ENCODE data around the gene PPOX. TPM values are rescaled to one million over a fixed set of nuclear protein-coding genes. Genes with fewer than 3 reads are reported as not detected.

PPOX gene
- total and polyA plus RNA-seq, 2 experiments from 2014 or later = 26.5 to 39.6 TPM

DNA sequence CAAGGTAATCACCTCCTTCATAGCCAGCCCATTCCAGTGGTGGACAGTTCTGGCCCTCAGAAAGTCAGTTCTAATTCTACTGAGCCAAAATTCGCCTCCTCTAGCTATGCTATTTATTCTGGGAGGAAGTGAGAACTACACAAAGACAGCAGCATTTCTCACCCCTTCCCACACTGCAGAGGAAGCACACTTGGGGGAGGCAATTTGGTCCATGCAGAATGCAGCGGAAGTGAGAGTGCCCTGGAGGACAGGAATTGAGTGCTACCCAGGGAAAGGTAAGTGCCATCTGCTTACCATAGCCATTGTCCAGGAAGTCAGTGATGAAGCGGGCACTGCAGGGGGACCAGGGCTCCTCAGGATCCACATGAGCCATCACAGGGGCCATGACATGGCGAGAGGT lies 28.9 kb downstream of the PPOX start:
- peaks cover 47% of the 10 kb centered on the region for H3K4me1 Mint-ChIP-seq
- Histone ChIP-seq H3K9me2 (ENCODE audit: insufficient read depth) (no peaks in the 10 kb centered on the region), H3K4me3 (no peak overlapping the region), H3K4me2 (no peak overlapping the region), H3K27me3 (ENCODE audit: insufficient read depth) (no peaks in the 10 kb centered on the region), H3K27ac (ENCODE audit: low read depth) (no peak overlapping the region), H4K20me1 (replicated peaks; ENCODE audit: insufficient read depth) (no peaks in the 10 kb centered on the region), H2AFZ (no peak overlapping the region), H3K79me2 (replicated peaks; ENCODE audit: insufficient read depth) (no peaks in the 10 kb centered on the region), H3K4me1 (ENCODE audit: insufficient read depth) (peaks cover 41% of the 10 kb centered on the region), H3K36me3 (ENCODE audit: insufficient read depth) (no peaks in the 10 kb centered on the region), H3F3A (replicated peaks; ENCODE audit: low read depth) (peaks cover 12% of the 10 kb centered on the region; the same call in 1 of the 2 replicates)
- DNase-seq (ENCODE audit: low spot score) = no peak
- H3K9me3 Mint-ChIP-seq = no peaks in the 10 kb centered on the region; the same call in 2 of the 3 replicates
- H3K27ac Mint-ChIP-seq = no peak overlapping the region
- ATAC-seq = no peak
- H3K27me3 Mint-ChIP-seq (ENCODE audit: insufficient read depth, low read depth, poor library complexity) = peaks cover 13% of the 10 kb centered on the region
- H3K36me3 Mint-ChIP-seq (ENCODE audit: low read depth) = peaks cover 11% of the 10 kb centered on the region; the same call in 2 of the 3 replicates
- H3K4me3 Mint-ChIP-seq = no peak overlapping the region
- TF ChIP-seq EZH2 (IDR thresholded peaks at IDR 0.05; ENCODE audit: low read depth, unreplicated experiment) (no peak), NANOG (IDR thresholded peaks at IDR 0.05; ENCODE audit: borderline replicate concordance) (no peak), ZNF331 (CRISPR knock-in tag; IDR thresholded peaks at IDR 0.05; ENCODE audit: low read depth) (no peak), CREB1 (CRISPR knock-in tag; IDR thresholded peaks at IDR 0.05; ENCODE audit: low read depth) (no peak), EZH2phosphoT487 (IDR thresholded peaks at IDR 0.05; ENCODE audit: unreplicated experiment) (no peak), JUNB (IDR thresholded peaks at IDR 0.05; ENCODE audit: unreplicated experiment) (no peak), POLR2AphosphoS5 (IDR thresholded peaks at IDR 0.05; ENCODE audit: low read depth) (no peak), STAT1 (IDR thresholded peaks at IDR 0.05; ENCODE audit: unreplicated experiment) (no peak), ZNF114 (CRISPR knock-in tag; IDR thresholded peaks at IDR 0.05) (no peak)
- TF ChIP-seq, protein P1, sequence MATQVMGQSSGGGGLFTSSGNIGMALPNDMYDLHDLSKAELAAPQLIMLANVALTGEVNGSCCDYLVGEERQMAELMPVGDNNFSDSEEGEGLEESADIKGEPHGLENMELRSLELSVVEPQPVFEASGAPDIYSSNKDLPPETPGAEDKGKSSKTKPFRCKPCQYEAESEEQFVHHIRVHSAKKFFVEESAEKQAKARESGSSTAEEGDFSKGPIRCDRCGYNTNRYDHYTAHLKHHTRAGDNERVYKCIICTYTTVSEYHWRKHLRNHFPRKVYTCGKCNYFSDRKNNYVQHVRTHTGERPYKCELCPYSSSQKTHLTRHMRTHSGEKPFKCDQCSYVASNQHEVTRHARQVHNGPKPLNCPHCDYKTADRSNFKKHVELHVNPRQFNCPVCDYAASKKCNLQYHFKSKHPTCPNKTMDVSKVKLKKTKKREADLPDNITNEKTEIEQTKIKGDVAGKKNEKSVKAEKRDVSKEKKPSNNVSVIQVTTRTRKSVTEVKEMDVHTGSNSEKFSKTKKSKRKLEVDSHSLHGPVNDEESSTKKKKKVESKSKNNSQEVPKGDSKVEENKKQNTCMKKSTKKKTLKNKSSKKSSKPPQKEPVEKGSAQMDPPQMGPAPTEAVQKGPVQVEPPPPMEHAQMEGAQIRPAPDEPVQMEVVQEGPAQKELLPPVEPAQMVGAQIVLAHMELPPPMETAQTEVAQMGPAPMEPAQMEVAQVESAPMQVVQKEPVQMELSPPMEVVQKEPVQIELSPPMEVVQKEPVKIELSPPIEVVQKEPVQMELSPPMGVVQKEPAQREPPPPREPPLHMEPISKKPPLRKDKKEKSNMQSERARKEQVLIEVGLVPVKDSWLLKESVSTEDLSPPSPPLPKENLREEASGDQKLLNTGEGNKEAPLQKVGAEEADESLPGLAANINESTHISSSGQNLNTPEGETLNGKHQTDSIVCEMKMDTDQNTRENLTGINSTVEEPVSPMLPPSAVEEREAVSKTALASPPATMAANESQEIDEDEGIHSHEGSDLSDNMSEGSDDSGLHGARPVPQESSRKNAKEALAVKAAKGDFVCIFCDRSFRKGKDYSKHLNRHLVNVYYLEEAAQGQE (IDR thresholded peaks at IDR 0.05; ENCODE audit: unreplicated experiment) = no peak
- TF ChIP-seq, protein P2, sequence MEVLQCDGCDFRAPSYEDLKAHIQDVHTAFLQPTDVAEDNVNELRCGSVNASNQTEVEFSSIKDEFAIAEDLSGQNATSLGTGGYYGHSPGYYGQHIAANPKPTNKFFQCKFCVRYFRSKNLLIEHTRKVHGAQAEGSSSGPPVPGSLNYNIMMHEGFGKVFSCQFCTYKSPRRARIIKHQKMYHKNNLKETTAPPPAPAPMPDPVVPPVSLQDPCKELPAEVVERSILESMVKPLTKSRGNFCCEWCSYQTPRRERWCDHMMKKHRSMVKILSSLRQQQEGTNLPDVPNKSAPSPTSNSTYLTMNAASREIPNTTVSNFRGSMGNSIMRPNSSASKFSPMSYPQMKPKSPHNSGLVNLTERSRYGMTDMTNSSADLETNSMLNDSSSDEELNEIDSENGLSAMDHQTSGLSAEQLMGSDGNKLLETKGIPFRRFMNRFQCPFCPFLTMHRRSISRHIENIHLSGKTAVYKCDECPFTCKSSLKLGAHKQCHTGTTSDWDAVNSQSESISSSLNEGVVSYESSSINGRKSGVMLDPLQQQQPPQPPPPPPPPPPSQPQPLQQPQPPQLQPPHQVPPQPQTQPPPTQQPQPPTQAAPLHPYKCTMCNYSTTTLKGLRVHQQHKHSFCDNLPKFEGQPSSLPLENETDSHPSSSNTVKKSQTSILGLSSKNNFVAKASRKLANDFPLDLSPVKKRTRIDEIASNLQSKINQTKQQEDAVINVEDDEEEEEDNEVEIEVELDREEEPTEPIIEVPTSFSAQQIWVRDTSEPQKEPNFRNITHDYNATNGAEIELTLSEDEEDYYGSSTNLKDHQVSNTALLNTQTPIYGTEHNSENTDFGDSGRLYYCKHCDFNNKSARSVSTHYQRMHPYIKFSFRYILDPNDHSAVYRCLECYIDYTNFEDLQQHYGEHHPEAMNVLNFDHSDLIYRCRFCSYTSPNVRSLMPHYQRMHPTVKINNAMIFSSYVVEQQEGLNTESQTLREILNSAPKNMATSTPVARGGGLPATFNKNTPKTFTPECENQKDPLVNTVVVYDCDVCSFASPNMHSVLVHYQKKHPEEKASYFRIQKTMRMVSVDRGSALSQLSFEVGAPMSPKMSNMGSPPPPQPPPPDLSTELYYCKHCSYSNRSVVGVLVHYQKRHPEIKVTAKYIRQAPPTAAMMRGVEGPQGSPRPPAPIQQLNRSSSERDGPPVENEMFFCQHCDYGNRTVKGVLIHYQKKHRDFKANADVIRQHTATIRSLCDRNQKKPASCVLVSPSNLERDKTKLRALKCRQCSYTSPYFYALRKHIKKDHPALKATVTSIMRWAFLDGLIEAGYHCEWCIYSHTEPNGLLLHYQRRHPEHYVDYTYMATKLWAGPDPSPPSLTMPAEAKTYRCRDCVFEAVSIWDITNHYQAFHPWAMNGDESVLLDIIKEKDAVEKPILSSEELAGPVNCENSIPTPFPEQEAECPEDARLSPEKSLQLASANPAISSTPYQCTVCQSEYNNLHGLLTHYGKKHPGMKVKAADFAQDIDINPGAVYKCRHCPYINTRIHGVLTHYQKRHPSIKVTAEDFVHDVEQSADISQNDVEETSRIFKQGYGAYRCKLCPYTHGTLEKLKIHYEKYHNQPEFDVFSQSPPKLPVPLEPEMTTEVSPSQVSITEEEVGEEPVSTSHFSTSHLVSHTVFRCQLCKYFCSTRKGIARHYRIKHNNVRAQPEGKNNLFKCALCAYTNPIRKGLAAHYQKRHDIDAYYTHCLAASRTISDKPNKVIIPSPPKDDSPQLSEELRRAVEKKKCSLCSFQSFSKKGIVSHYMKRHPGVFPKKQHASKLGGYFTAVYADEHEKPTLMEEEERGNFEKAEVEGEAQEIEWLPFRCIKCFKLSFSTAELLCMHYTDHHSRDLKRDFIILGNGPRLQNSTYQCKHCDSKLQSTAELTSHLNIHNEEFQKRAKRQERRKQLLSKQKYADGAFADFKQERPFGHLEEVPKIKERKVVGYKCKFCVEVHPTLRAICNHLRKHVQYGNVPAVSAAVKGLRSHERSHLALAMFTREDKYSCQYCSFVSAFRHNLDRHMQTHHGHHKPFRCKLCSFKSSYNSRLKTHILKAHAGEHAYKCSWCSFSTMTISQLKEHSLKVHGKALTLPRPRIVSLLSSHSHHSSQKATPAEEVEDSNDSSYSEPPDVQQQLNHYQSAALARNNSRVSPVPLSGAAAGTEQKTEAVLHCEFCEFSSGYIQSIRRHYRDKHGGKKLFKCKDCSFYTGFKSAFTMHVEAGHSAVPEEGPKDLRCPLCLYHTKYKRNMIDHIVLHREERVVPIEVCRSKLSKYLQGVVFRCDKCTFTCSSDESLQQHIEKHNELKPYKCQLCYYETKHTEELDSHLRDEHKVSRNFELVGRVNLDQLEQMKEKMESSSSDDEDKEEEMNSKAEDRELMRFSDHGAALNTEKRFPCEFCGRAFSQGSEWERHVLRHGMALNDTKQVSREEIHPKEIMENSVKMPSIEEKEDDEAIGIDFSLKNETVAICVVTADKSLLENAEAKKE (CRISPR knock-in tag; IDR thresholded peaks at IDR 0.05) = no peak
- TF ChIP-seq, protein P3, sequence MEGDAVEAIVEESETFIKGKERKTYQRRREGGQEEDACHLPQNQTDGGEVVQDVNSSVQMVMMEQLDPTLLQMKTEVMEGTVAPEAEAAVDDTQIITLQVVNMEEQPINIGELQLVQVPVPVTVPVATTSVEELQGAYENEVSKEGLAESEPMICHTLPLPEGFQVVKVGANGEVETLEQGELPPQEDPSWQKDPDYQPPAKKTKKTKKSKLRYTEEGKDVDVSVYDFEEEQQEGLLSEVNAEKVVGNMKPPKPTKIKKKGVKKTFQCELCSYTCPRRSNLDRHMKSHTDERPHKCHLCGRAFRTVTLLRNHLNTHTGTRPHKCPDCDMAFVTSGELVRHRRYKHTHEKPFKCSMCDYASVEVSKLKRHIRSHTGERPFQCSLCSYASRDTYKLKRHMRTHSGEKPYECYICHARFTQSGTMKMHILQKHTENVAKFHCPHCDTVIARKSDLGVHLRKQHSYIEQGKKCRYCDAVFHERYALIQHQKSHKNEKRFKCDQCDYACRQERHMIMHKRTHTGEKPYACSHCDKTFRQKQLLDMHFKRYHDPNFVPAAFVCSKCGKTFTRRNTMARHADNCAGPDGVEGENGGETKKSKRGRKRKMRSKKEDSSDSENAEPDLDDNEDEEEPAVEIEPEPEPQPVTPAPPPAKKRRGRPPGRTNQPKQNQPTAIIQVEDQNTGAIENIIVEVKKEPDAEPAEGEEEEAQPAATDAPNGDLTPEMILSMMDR (conservative IDR thresholded peaks at IDR 0.05; ENCODE audit: low read depth in 2 of 2) = no peak
- TF ChIP-seq, protein P4, sequence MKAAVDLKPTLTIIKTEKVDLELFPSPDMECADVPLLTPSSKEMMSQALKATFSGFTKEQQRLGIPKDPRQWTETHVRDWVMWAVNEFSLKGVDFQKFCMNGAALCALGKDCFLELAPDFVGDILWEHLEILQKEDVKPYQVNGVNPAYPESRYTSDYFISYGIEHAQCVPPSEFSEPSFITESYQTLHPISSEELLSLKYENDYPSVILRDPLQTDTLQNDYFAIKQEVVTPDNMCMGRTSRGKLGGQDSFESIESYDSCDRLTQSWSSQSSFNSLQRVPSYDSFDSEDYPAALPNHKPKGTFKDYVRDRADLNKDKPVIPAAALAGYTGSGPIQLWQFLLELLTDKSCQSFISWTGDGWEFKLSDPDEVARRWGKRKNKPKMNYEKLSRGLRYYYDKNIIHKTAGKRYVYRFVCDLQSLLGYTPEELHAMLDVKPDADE (IDR thresholded peaks at IDR 0.05) = no peak
